ENCODE data around the gene CD27.

GRCh38 chr12:6437586-6437985 lies 7.2 kb upstream of the CD27 start:
- TF ChIP-seq CTCF (conservative IDR thresholded peaks at IDR 0.05; ENCODE audit: low read depth in 2 of 2): no peak
- TF ChIP-seq EZH2 (IDR thresholded peaks at IDR 0.05; ENCODE audit: low read depth, unreplicated experiment): no peak
- TF ChIP-seq REST (IDR thresholded peaks at IDR 0.05; ENCODE audit: unreplicated experiment): no peak
- no peak for TF ChIP-seq STAT1 (IDR thresholded peaks at IDR 0.05; ENCODE audit: unreplicated experiment)
- no peak for TF ChIP-seq EZH2phosphoT487 (IDR thresholded peaks at IDR 0.05; ENCODE audit: unreplicated experiment)
- TF ChIP-seq JUNB (IDR thresholded peaks at IDR 0.05; ENCODE audit: unreplicated experiment): no peak
- no peak for TF ChIP-seq POLR2AphosphoS5 (IDR thresholded peaks at IDR 0.05; ENCODE audit: low read depth)
